Stomach (tissue), 9 donors: Measurements from ENCODE around the gene SLC25A38. TPM values are rescaled to one million over a fixed set of nuclear protein-coding genes. Genes with fewer than 3 reads are reported as not detected.

ENCODE experiments used
- DNase-seq, 2 donors: peaks; one replicate each; pipeline versions ENCODE4 v3.0.0 to v3.0.0-alpha.2; 2013 to 2019
- H3K27ac ChIP-seq, 5 donors: fragments of 200-600 bp in 4 of 5; sonication (generic) in 4 of 5; one replicate each; pipeline ENCODE4 v1.5.1; 2013 to 2019; ENCODE audit warnings: mild to moderate bottlenecking in 1 of 5, moderate library complexity in 1 of 5
- H3K27me3 ChIP-seq, 3 donors: fragments of 200-600 bp; sonication (generic); one replicate each; pipeline ENCODE4 v1.5.1; 2017 to 2019; ENCODE audit warnings: mixed run types in 1 of 3
- H3K36me3 ChIP-seq, 4 donors: fragments of 200-600 bp; sonication (generic); 1 replicate in 3 of 4; 2 replicates in 1 of 4; pipeline ENCODE4 v1.5.1; 2016 to 2019
- H3K4me1 ChIP-seq, 4 donors: fragments of 200-600 bp; sonication (generic); one replicate each; pipeline ENCODE4 v1.5.1; 2016 to 2019
- H3K4me3 ChIP-seq, 4 donors: fragments of 200-600 bp; sonication (generic) in 3 of 4; one replicate each; pipeline ENCODE4 v1.5.1; 2016 to 2019; ENCODE audit warnings: mild to moderate bottlenecking in 1 of 4
- H3K9me3 ChIP-seq, 4 donors: fragments of 200-600 bp; sonication (generic); one replicate each; pipeline ENCODE4 v1.5.1; 2016 to 2019
- EP300 ChIP-seq: sonication (generic); formaldehyde crosslinking; IDR thresholded peaks from one replicate; pipeline ENCODE4 v1.6.1; 2017; ENCODE audit warnings: antibody characterized with exemption
- POLR2A ChIP-seq, 4 donors: fragments of 450-650 bp; IDR thresholded peaks; one replicate each; pipeline ENCODE4 v1.6.1; 2016; ENCODE audit warnings: antibody characterized with exemption in 4 of 4, control low read depth in 2 of 4, mild to moderate bottlenecking in 1 of 4, moderate library complexity in 1 of 4
- POLR2AphosphoS5 ChIP-seq, 3 donors: sonication (generic); formaldehyde crosslinking; IDR thresholded peaks; one replicate each; pipeline ENCODE4 v1.6.1; 2016; ENCODE audit warnings: antibody characterized with exemption in 3 of 3
- WGBS, 5 donors: extraction: QIAGEN DNeasy Blood & Tissue Kit in 3 of 5; methylation state at CpG; one replicate each; pipeline versions ENCODE4 v1.1.5 to v1.1.7; 2013 to 2018; 5-methylcytosine and 5-hydroxymethylcytosine counted together
- intact Hi-C: fragments of 100-400 bp; cut with DNase I; formaldehyde crosslinking; loops from one replicate; pipeline ENCODE4 v1.15.1; 2023; ENCODE audit warnings: low total_unique reads
- polyA plus RNA-seq, 3 donors: library from polyadenylated mRNA; stranded (reverse); fragments of 200-250 nt; gene quantifications; one replicate each; pipeline ENCODE4 v1.2.3, GENCODE V29; 2013
- total RNA-seq, 5 donors: library from RNA; depleted of rRNA; stranded (reverse); fragments of >200 nt; gene quantifications; one replicate each; pipeline versions ENCODE4 v1.1.0 to v1.2.3, GENCODE V29; 2014 to 2016
- TF ChIP-seq, protein P1 (sequence below), 7 experiments: fragments of 450-650 bp in 4 of 7; fragments of 200-600 bp in 3 of 7; sonication (generic) in 3 of 7; IDR thresholded peaks; one replicate each; pipeline ENCODE4 v1.5.1; 2016 to 2019; ENCODE audit warnings: antibody characterized with exemption in 7 of 7, control low read depth in 2 of 7, mild to moderate bottlenecking in 1 of 7
- donor health status: healthy with polysubstance abuse.
- donor health status: Bipolar disorder and iron deficiency.
- donor health status: healthy.

Gene SLC25A38
- total and polyA plus RNA-seq, 8 donors = 14.7 to 119 (median 28.9) TPM

DNA sequence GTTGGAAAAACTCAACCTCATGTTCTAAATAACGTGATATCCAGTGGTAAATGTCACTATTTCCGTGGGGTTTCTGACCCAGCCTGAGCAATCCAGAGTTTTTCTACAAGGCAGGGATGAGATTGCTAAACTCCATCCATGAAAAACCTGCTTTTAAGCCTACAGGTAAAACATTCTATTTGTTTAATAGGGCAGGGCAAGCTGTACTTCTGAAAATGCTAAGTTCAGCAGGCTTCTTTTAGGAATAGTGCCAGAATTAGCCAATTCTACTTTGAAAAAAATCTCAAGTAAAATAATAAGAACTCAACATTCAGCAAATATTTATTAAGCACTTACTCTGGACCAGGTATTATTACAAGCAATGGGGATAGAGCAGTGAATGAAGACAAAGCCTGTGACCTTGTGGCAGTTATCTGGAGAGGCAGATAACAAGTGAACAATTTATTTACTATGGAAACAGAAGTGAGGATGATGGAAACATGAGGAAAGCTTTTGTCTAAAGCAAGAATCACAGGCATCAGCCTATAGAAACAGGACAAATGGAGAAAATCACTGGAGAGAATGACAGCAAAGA is 36.7 kb downstream of the SLC25A38 start:
- intact Hi-C loops = no loop called here
- TF ChIP-seq EP300 (no peak), POLR2AphosphoS5 (IDR thresholded peaks at IDR 0.05) (no peak), POLR2A (IDR thresholded peaks at IDR 0.05) (no peak)
- TF ChIP-seq, protein P1, sequence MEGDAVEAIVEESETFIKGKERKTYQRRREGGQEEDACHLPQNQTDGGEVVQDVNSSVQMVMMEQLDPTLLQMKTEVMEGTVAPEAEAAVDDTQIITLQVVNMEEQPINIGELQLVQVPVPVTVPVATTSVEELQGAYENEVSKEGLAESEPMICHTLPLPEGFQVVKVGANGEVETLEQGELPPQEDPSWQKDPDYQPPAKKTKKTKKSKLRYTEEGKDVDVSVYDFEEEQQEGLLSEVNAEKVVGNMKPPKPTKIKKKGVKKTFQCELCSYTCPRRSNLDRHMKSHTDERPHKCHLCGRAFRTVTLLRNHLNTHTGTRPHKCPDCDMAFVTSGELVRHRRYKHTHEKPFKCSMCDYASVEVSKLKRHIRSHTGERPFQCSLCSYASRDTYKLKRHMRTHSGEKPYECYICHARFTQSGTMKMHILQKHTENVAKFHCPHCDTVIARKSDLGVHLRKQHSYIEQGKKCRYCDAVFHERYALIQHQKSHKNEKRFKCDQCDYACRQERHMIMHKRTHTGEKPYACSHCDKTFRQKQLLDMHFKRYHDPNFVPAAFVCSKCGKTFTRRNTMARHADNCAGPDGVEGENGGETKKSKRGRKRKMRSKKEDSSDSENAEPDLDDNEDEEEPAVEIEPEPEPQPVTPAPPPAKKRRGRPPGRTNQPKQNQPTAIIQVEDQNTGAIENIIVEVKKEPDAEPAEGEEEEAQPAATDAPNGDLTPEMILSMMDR (IDR thresholded peaks at IDR 0.05) = no peak
- no peak for DNase-seq
- Histone ChIP-seq H3K4me1 (peaks cover 0 to 4% (median 2%) of the 10 kb centered on the region in 4 donors), H3K4me3 (no peak overlapping the region), H3K9me3 (no peaks in the 10 kb centered on the region), H3K36me3 (peaks cover 0 to 4% (median 1%) of the 10 kb centered on the region in 4 donors), H3K27me3 (no peaks in the 10 kb centered on the region), H3K27ac (no peak overlapping the region)
- WGBS, 5 donors = 43 to 68% (median 58%) methylated on average over 2 of the region's 2 CpGs

DNA sequence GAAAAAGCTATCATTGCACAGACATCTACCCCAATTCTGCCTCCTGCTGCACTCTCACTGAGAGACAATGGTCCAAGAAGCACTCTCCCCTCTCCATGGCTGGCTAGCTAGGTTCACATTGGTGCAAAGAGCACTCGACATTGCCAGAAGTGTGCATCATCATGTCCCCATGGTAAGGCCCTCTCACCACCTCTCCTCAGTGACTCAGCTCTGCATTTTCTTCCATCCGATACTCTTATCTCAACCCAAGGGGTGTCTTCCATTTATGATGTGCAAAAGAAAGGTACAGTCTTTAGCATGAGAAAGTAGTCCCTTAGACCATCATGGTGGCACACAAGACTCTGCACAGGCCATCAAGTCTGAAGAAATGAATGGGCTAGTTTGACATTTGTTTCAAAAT is 37.4 kb downstream of the SLC25A38 start:
- no peak for DNase-seq
- Histone ChIP-seq H3K4me3 (no peak overlapping the region), H3K36me3 (no peaks in the 10 kb centered on the region), H3K9me3 (no peaks in the 10 kb centered on the region), H3K4me1 (peaks cover 0 to 4% (median 2%) of the 10 kb centered on the region in 4 donors), H3K27me3 (no peaks in the 10 kb centered on the region), H3K27ac (no peak overlapping the region)
- TF ChIP-seq POLR2A (IDR thresholded peaks at IDR 0.05) (no peak), EP300 (no peak), POLR2AphosphoS5 (IDR thresholded peaks at IDR 0.05) (no peak)
- TF ChIP-seq, protein P1 (IDR thresholded peaks at IDR 0.05) = no peak
- intact Hi-C loops = no loop called here
- WGBS, 5 donors = 89 to 96% (median 93%) methylated on average over 2 of the region's 2 CpGs

DNA sequence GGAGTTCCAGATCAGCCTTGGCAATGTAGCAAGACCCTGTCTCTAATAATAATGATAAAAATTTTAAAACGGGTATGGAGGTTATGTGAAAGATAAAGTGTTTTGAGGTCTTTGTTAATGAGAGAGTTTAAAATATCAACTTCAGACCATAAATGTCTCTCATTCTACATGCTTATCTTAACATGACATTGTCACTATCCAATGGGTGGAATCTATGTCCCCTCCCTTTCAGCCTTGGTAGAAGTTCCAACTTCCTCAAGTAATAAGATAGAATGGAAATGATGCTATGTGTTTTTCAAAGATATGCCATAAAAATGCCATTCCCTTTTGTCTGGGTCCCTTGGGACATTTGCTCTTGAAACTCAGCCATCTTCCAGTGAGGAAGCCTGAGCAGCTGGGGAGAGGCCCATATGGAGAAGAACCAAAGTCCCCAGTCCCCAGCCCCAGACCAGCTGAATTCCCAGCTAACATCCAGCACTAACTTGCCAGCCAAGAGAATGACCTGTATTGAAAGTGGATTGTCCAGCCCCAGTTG is 40.3 kb downstream of the SLC25A38 start:
- TF ChIP-seq, protein P1 (IDR thresholded peaks at IDR 0.05) = no peak
- H3K27me3 ChIP-seq = no peaks in the 10 kb centered on the region
- H3K27ac ChIP-seq = no peak overlapping the region
- no peaks in the 10 kb centered on the region for H3K9me3 ChIP-seq
- H3K4me3 ChIP-seq = no peak overlapping the region
- no peaks in the 10 kb centered on the region for H3K4me1 ChIP-seq
- no peak for DNase-seq
- H3K36me3 ChIP-seq = no peaks in the 10 kb centered on the region
- 60 to 83% (median 72%) methylated on average over 1 of the region's 1 CpG for WGBS, 5 donors
- intact Hi-C loops = no loop called here

DNA sequence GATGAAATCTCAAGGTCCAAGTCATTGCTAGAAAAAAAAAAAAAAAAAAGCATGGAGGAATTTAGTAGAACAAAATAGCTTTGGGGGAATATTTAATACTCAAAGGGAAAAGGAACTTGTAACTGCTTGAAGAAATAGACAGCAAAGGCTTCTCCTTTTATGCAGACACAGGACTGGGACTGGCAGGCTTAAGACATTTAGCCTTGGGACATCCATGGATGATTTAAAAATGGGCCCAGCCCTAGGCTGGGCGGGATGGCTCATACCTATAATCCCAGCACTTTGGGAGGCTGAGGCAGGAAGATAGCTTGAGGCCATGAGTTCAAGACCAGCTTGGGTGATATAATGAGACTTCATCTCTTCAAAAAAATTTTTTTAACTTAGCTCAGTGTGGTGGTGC is 43.1 kb downstream of the SLC25A38 start:
- no peak for DNase-seq
- Histone ChIP-seq H3K9me3 (no peaks in the 10 kb centered on the region), H3K27ac (no peak overlapping the region), H3K36me3 (no peaks in the 10 kb centered on the region), H3K27me3 (peaks cover 0 to 2% (median 0%) of the 10 kb centered on the region in 3 donors), H3K4me3 (no peak overlapping the region), H3K4me1 (no peaks in the 10 kb centered on the region)
- no peak for TF ChIP-seq POLR2A (IDR thresholded peaks at IDR 0.05)
- TF ChIP-seq EP300 = no peak
- TF ChIP-seq, protein P1 (IDR thresholded peaks at IDR 0.05) = no peak
- TF ChIP-seq POLR2AphosphoS5 (IDR thresholded peaks at IDR 0.05) = no peak
- 0 to 88% (median 14%) methylated on average over 1 of the region's 1 CpG for WGBS, 5 donors
- intact Hi-C loops = no loop called here
